Measurements from ENCODE around the gene UNG. TPM values are rescaled to one million over a fixed set of nuclear protein-coding genes. Genes with fewer than 3 reads are reported as not detected.

Gene UNG
- total and polyA plus RNA-seq, 2 experiments from 2014 or later, result 27.3 to 32.7 TPM

- no peaks in the 10 kb centered on the region for H3K79me2 ChIP-seq (ENCODE audit: insufficient read depth)
- no peak for DNase-seq
- H3K9me3 ChIP-seq (ENCODE audit: low read depth), result no peaks in the 10 kb centered on the region
- H3K9ac ChIP-seq, result no peak overlapping the region
- in situ Hi-C loops (cut with MboI), result no loop called here
- H3K4me1 ChIP-seq (ENCODE audit: insufficient read depth), result no peaks in the 10 kb centered on the region
- H4K20me1 ChIP-seq (ENCODE audit: insufficient read depth), result no peaks in the 10 kb centered on the region
- WGBS, 2 experiments (ENCODE audit: low coverage in 1 of 2, low lambda C conversion rate in 2 of 2, missing lambda C conversion rate in 2 of 2), result 85 to 87% methylated on average over 5 of the region's 5 CpGs
- H3K36me3 ChIP-seq (ENCODE audit: low read depth), result peaks cover 3% of the 10 kb centered on the region; the same call in 1 of the 2 replicates
- TF ChIP-seq EZH2 (IDR thresholded peaks at IDR 0.05; ENCODE audit: insufficient read depth, poor library complexity, severe bottlenecking), result no peak
- no peak for TF ChIP-seq EZH2phosphoT487 (IDR thresholded peaks at IDR 0.05; ENCODE audit: insufficient read depth, low read depth)
- no peaks in the 10 kb centered on the region for H3K9me2 ChIP-seq (ENCODE audit: insufficient read depth)
- H2AFZ ChIP-seq, result no peak overlapping the region
- H3K27me3 ChIP-seq (replicated peaks; ENCODE audit: insufficient read depth), result no peaks in the 10 kb centered on the region
- no peak overlapping the region for H3K4me2 ChIP-seq (ENCODE audit: unreplicated experiment)
- H3K4me3 ChIP-seq, result no peak overlapping the region
- H3F3A ChIP-seq (ENCODE audit: insufficient read depth), result no peaks in the 10 kb centered on the region
- H3K27ac ChIP-seq, result no peak overlapping the region
Observed at GRCh38 chr12:109065154-109065852, 32.1 kb upstream of the UNG start.

- no peaks in the 10 kb centered on the region for H3K9me3 ChIP-seq (ENCODE audit: low read depth)
- H3K27ac ChIP-seq, result no peak overlapping the region
- no peak overlapping the region for H3K4me3 ChIP-seq
- H3K27me3 ChIP-seq (replicated peaks; ENCODE audit: insufficient read depth), result no peaks in the 10 kb centered on the region
- H3K36me3 ChIP-seq (ENCODE audit: low read depth), result peaks cover 3% of the 10 kb centered on the region; the same call in 1 of the 2 replicates
- H3K4me2 ChIP-seq (ENCODE audit: unreplicated experiment), result no peak overlapping the region
- H2AFZ ChIP-seq, result no peak overlapping the region
- no peaks in the 10 kb centered on the region for H4K20me1 ChIP-seq (ENCODE audit: insufficient read depth)
- H3K4me1 ChIP-seq (ENCODE audit: insufficient read depth), result no peaks in the 10 kb centered on the region
- no peaks in the 10 kb centered on the region for H3K9me2 ChIP-seq (ENCODE audit: insufficient read depth)
- WGBS, 2 experiments (ENCODE audit: low coverage in 1 of 2, low lambda C conversion rate in 2 of 2, missing lambda C conversion rate in 2 of 2), result 68 to 81% methylated on average over 1 of the region's 1 CpG
- TF ChIP-seq EZH2phosphoT487 (IDR thresholded peaks at IDR 0.05; ENCODE audit: insufficient read depth, low read depth), result no peak
- no peak for TF ChIP-seq EZH2 (IDR thresholded peaks at IDR 0.05; ENCODE audit: insufficient read depth, poor library complexity, severe bottlenecking)
- H3F3A ChIP-seq (ENCODE audit: insufficient read depth), result no peaks in the 10 kb centered on the region
- in situ Hi-C loops (cut with MboI), result no loop called here
- no peak overlapping the region for H3K9ac ChIP-seq
- no peak for DNase-seq
- H3K79me2 ChIP-seq (ENCODE audit: insufficient read depth), result no peaks in the 10 kb centered on the region
Observed at GRCh38 chr12:109065853-109066193, 31.6 kb upstream of the UNG start.

GRCh38 chr12:109069307-109070271 lies 27.8 kb upstream of the UNG start:
- no peaks in the 10 kb centered on the region for H3K9me2 ChIP-seq (ENCODE audit: insufficient read depth)
- H3K9me3 ChIP-seq (ENCODE audit: low read depth), result no peaks in the 10 kb centered on the region
- no peaks in the 10 kb centered on the region for H3K4me1 ChIP-seq (ENCODE audit: insufficient read depth)
- no peak overlapping the region for H3K27ac ChIP-seq
- in situ Hi-C loops (cut with MboI), result no loop called here
- WGBS, 2 experiments (ENCODE audit: low coverage in 1 of 2, low lambda C conversion rate in 2 of 2, missing lambda C conversion rate in 2 of 2), result 80 to 81% methylated on average over 17 of the region's 17 CpGs
- H3K4me3 ChIP-seq, result no peak overlapping the region
- no peaks in the 10 kb centered on the region for H4K20me1 ChIP-seq (ENCODE audit: insufficient read depth)
- H3K36me3 ChIP-seq (ENCODE audit: low read depth), result peaks cover 9% of the 10 kb centered on the region; the same call in 1 of the 2 replicates
- no peak for DNase-seq
- no peaks in the 10 kb centered on the region for H3K79me2 ChIP-seq (ENCODE audit: insufficient read depth)
- no peaks in the 10 kb centered on the region for H3F3A ChIP-seq (ENCODE audit: insufficient read depth)
- no peaks in the 10 kb centered on the region for H3K27me3 ChIP-seq (replicated peaks; ENCODE audit: insufficient read depth)
- no peak for TF ChIP-seq EZH2phosphoT487 (IDR thresholded peaks at IDR 0.05; ENCODE audit: insufficient read depth, low read depth)
- TF ChIP-seq EZH2 (IDR thresholded peaks at IDR 0.05; ENCODE audit: insufficient read depth, poor library complexity, severe bottlenecking), result no peak
- no peak overlapping the region for H3K9ac ChIP-seq
- no peak overlapping the region for H2AFZ ChIP-seq
- no peak overlapping the region for H3K4me2 ChIP-seq (ENCODE audit: unreplicated experiment)

DNA sequence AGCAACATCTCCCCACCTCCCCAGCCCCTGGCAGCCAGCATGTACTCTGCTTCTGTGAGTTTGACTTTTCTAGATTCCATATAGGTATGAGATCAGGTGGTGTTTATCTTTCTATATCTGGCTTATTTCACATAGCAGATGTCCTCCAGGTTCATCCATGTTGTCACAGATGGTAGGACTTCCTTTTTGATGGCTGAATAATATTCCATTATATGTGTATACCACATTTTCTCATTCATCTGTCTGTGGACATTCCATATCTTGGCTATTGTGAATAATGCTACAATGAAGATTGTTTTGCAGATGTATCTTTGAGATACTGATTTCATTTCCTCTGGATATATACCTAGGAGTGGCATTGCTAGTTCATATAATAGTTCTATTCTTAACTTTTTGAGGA lies 22.5 kb upstream of the UNG start:
- TF ChIP-seq EZH2 (IDR thresholded peaks at IDR 0.05; ENCODE audit: insufficient read depth, poor library complexity, severe bottlenecking) (no peak), EZH2phosphoT487 (IDR thresholded peaks at IDR 0.05; ENCODE audit: insufficient read depth, low read depth) (no peak)

More for the DNA sequence above, 22.5 kb upstream of the UNG start:
- Histone ChIP-seq H3K27ac (no peak overlapping the region), H3K9ac (no peak overlapping the region), H3K4me2 (ENCODE audit: unreplicated experiment) (no peak overlapping the region), H3K9me2 (ENCODE audit: insufficient read depth) (no peaks in the 10 kb centered on the region), H3K4me1 (ENCODE audit: insufficient read depth) (no peaks in the 10 kb centered on the region), H3K4me3 (no peak overlapping the region), H3K79me2 (ENCODE audit: insufficient read depth) (no peaks in the 10 kb centered on the region), H3K9me3 (ENCODE audit: low read depth) (no peaks in the 10 kb centered on the region), H2AFZ (no peak overlapping the region), H3K36me3 (ENCODE audit: low read depth) (peaks cover 22% of the 10 kb centered on the region; the same call in 1 of the 2 replicates), H4K20me1 (ENCODE audit: insufficient read depth) (no peaks in the 10 kb centered on the region), H3F3A (ENCODE audit: insufficient read depth) (0 out of 2 replicates have a peak, but pooled peaks cover 5% of the 10 kb centered on the region), H3K27me3 (replicated peaks; ENCODE audit: insufficient read depth) (no peaks in the 10 kb centered on the region)
- no peak for DNase-seq
- in situ Hi-C loops (cut with MboI), result no loop called here

All from GM23248 (cell line).